AG09319 (cell line): ENCODE measurements around the gene HNRNPUL1.

Experiments used
- DNase-seq: peaks from one replicate; pipeline ENCODE4 v3.0.0-alpha.2; 2010; ENCODE audit warnings: low read depth; ENCODE audit errors: extremely low read depth
- CTCF ChIP-seq: IDR thresholded peaks from 2 replicates; pipeline ENCODE4 v1.5.1; 2011; ENCODE audit warnings: low read depth, mild to moderate bottlenecking, inconsistent platforms, low read length, moderate library complexity

The HNRNPUL1 gene

GRCh38 chr19:41297628-41298347 is 33.6 kb downstream of the HNRNPUL1 start:
- no peak for TF ChIP-seq CTCF
- DNase-seq = no peak

DNA sequence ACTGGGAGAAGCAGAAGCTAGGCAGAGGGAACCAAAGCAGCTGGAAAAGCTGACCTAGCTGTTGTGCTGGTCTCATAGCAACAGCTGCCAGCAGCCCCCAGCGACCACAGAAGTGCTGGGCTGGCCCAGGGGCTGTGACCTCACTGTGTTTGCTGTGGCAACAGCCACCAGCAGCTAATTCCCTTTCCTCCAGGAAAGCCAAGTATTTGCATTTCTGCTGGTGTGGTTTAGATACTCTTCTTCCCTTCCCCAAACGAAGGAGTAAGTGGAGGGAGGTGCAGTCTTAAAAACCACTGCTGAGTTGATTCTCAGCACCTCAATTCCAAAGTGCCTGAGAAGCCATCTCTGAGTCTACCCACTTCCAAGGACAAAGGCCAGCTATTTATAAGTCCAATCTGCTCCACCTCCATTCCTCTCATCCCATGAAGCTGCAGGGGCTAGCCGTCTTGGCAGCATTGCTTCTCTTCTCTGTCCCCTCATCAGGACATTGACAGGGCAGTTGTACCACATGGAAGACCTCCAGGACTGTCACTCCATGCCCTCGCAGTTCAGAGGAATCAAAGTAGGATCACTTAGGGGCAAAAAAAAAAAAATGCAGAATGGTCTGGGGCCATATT is 34.3 kb downstream of the HNRNPUL1 start:
- peak; percentile 69 for DNase-seq
- TF ChIP-seq CTCF = no peak

DNA sequence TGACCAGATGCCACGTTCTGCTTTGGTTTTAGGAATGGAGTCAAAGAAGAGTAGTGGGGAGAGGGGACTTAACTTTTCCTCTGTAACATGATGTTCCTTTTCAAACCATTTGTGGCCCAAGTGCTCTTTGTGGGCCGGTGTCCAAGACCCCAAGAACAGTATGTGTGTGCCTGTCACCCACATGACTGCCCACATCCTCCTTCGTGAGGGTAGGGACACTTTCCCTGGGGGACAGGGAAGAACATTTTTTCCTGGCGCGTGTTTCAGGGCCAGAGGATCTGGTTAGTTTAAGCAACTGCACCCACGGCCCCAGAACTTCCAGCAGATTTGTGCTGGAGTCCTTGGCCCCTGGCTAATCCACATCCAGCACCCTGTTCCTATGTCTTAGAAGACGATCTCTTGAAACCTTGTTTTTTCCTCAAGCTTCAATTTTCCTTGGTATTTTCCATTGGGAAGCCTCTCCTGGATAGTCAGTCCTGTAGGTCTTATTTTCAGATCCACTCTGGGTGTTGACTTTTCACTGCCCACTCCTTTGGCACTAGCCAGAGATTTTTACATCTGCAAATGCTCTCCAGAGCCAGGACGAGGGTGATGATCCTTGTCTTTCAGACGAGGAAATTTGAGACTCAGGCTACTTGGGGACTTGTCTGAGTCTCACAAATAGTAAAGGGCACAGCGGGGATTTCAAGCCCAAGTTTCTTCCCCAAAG is 35.0 kb downstream of the HNRNPUL1 start:
- TF ChIP-seq CTCF = no peak

GRCh38 chr19:41299755-41300089 is 35.5 kb downstream of the HNRNPUL1 start:
- no peak for TF ChIP-seq CTCF
- DNase-seq = no peak

More for the DNA sequence above, 35.0 kb downstream of the HNRNPUL1 start:
- DNase-seq = no peak

- DNase-seq = no peak
- TF ChIP-seq CTCF = no peak
These were observed 36.4 kb downstream of the HNRNPUL1 start for GRCh38 chr19:41300555-41300954.

GRCh38 chr19:41302624-41303351 is 38.6 kb downstream of the HNRNPUL1 start:
- TF ChIP-seq CTCF = no peak
- no peak for DNase-seq
